Measurements from ENCODE around the gene SPACA1.

DNA sequence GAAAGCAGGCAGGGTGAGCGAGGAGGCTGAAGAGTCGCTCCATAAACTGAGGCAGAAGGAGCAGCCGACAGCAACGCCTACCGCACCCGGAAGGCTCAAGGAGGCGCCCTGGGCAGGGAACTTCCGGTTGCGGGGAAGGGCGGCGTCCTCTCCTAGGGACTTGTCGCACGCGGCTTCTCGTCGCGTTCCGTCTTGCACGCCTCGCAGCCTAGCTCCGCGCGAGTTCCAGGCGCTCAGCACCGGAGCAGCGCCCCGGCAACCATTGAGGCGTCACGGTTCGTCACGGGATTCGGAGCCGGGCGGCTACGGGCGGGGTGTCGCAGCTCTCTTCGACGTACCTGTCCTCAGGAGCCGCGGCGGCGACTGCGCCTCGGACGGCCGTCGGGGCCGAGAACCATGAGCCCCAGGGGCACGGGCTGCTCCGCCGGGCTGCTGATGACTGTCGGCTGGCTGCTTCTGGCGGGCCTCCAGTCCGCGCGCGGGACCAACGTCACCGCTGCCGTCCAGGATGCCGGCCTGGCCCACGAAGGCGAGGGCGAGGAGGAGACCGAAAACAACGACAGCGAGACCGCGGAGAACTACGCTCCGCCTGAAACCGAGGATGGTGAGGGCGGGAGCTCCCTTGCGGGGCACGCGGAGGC lies at the start of gene SPACA1:
- TF ChIP-seq, protein P1, sequence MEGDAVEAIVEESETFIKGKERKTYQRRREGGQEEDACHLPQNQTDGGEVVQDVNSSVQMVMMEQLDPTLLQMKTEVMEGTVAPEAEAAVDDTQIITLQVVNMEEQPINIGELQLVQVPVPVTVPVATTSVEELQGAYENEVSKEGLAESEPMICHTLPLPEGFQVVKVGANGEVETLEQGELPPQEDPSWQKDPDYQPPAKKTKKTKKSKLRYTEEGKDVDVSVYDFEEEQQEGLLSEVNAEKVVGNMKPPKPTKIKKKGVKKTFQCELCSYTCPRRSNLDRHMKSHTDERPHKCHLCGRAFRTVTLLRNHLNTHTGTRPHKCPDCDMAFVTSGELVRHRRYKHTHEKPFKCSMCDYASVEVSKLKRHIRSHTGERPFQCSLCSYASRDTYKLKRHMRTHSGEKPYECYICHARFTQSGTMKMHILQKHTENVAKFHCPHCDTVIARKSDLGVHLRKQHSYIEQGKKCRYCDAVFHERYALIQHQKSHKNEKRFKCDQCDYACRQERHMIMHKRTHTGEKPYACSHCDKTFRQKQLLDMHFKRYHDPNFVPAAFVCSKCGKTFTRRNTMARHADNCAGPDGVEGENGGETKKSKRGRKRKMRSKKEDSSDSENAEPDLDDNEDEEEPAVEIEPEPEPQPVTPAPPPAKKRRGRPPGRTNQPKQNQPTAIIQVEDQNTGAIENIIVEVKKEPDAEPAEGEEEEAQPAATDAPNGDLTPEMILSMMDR (IDR thresholded peaks at IDR 0.05) = no peak
- no peak for TF ChIP-seq EP300 (IDR thresholded peaks at IDR 0.05)

Measured in upper lobe of left lung (tissue), 4 donors.